ENCODE results near the gene HOXB4. TPM values are rescaled to one million over a fixed set of nuclear protein-coding genes. Genes with fewer than 3 reads are reported as not detected.

Gene HOXB4
- total RNA-seq, 1 experiment from 2014 or later = not detected

DNA sequence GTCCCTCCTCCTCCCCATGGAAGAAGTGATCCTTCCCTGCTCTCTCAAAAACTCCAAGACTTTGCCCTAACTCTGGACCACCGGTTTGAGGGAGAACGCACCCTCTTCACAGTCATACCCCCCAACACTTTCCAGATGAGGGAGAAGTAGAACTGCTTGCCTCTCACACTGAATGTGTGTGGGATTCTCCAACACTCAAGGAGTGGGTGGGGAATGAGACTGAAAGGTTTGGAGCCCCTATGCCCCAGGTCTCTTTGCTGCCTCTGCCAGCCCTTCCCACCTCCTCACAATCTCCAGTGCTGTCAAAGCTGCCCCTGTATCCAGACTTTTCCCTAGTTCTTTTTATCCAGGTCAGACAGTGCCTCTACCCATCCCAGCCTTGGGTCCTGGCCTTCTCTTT is 11.4 kb downstream of the HOXB4 start:
- Histone ChIP-seq H2AK5ac (ENCODE audit: insufficient read length, low read length) (no peak overlapping the region), H4K5ac (ENCODE audit: insufficient read length, low read depth, low read length) (no peak overlapping the region), H2BK20ac (ENCODE audit: low read depth, low read length, poor library complexity, severe bottlenecking) (no peak overlapping the region), H2AFZ (ENCODE audit: low read length) (no peak overlapping the region), H2BK12ac (ENCODE audit: insufficient read length, low read depth, low read length) (no peak overlapping the region), H2BK5ac (ENCODE audit: insufficient read length, low read length) (no peak overlapping the region), H2BK120ac (ENCODE audit: low read depth, low read length, poor library complexity, severe bottlenecking) (no peak overlapping the region), H3K27me3 (ENCODE audit: insufficient read depth, low read length) (peaks cover 99% of the 10 kb centered on the region), H3K18ac (ENCODE audit: insufficient read length, low read depth, low read length) (no peak overlapping the region), H3K27ac (ENCODE audit: insufficient read length, low read depth, low read length) (no peak overlapping the region), H3K14ac (ENCODE audit: insufficient read depth, low read length) (no peak overlapping the region), H3K9me3 (ENCODE audit: control insufficient read depth, low read depth, low read length) (no peaks in the 10 kb centered on the region), H3K79me1 (ENCODE audit: insufficient read depth, low read depth, low read length, poor library complexity, severe bottlenecking) (no peaks in the 10 kb centered on the region), H3T11ph (ENCODE audit: low read length) (no peak overlapping the region), H3K9ac (ENCODE audit: extremely low read depth, insufficient read length, low read length) (no peak overlapping the region), H2BK15ac (ENCODE audit: low read depth, low read length) (no peak overlapping the region), H3K56ac (ENCODE audit: insufficient read length, low read depth, low read length) (no peak overlapping the region), H4K20me1 (ENCODE audit: control insufficient read depth, insufficient read depth, insufficient read length) (peaks cover 4% of the 10 kb centered on the region), H3K23me2 (ENCODE audit: insufficient read length, low read depth, low read length, poor library complexity, severe bottlenecking) (no peaks in the 10 kb centered on the region), H3K4me1 (ENCODE audit: insufficient read depth, low read length) (peaks cover 2% of the 10 kb centered on the region; the same call in 1 of the 2 replicates), H3K23ac (ENCODE audit: insufficient read length, low read depth, low read length) (no peak overlapping the region), H4K8ac (replicated peaks; ENCODE audit: insufficient read length, low read depth, low read length) (no peak overlapping the region), H3K4me2 (ENCODE audit: insufficient read depth, insufficient read length, low read length) (no peak overlapping the region), H4K91ac (ENCODE audit: insufficient read length, low read depth, low read length) (no peak overlapping the region), H3K79me2 (ENCODE audit: insufficient read depth, low read length) (no peaks in the 10 kb centered on the region), H3K4ac (ENCODE audit: low read depth, low read length) (no peak overlapping the region)
- TF ChIP-seq, protein P1, sequence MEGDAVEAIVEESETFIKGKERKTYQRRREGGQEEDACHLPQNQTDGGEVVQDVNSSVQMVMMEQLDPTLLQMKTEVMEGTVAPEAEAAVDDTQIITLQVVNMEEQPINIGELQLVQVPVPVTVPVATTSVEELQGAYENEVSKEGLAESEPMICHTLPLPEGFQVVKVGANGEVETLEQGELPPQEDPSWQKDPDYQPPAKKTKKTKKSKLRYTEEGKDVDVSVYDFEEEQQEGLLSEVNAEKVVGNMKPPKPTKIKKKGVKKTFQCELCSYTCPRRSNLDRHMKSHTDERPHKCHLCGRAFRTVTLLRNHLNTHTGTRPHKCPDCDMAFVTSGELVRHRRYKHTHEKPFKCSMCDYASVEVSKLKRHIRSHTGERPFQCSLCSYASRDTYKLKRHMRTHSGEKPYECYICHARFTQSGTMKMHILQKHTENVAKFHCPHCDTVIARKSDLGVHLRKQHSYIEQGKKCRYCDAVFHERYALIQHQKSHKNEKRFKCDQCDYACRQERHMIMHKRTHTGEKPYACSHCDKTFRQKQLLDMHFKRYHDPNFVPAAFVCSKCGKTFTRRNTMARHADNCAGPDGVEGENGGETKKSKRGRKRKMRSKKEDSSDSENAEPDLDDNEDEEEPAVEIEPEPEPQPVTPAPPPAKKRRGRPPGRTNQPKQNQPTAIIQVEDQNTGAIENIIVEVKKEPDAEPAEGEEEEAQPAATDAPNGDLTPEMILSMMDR (conservative IDR thresholded peaks at IDR 0.05) = no peak
- no peak overlapping the region for H3K4me3 Mint-ChIP-seq
- H3K4me1 Mint-ChIP-seq = peaks cover 6 to 18% of the 10 kb centered on the region in 2 experiments
- no peaks in the 10 kb centered on the region; a peak in 2 of 7 replicates for H3K36me3 Mint-ChIP-seq (ENCODE audit: insufficient read depth in 1 of 3, low read depth in 3 of 3)
- H3K27ac Mint-ChIP-seq = no peak overlapping the region
- whole genome bisulfite sequencing (ENCODE audit: extremely low coverage, insufficient read length, low lambda C conversion rate) = no CpG with 5 or more reads among the region's 2 CpGs
- peaks cover 23% of the 10 kb centered on the region for H3K27me3 Mint-ChIP-seq (ENCODE audit: low read depth)
- H3K9me3 Mint-ChIP-seq = peaks cover 0 to 7% of the 10 kb centered on the region in 2 experiments; a peak in 2 of 5 replicates
- no peak for DNase-seq

All from H9 (cell line).